HEK293 (cell line): ENCODE results near the gene KIF25.

Experiments used
- BCL11A ChIP-seq: fragments of 450-650 bp; formaldehyde crosslinking; IDR thresholded peaks from 2 replicates; pipeline ENCODE4 v1.5.1; 2016; ENCODE audit warnings: low read depth, missing biosample characterization, missing genetic modification characterization
- CTCF ChIP-seq: fragments of 450-650 bp; formaldehyde crosslinking; IDR thresholded peaks from 2 replicates; pipeline ENCODE4 v1.5.1; 2016; ENCODE audit warnings: missing biosample characterization, missing genetic modification characterization
- ZNF501 ChIP-seq: fragments of 450-650 bp; formaldehyde crosslinking; IDR thresholded peaks from 2 replicates; pipeline ENCODE4 v1.5.1; 2016; ENCODE audit warnings: missing biosample characterization, missing genetic modification characterization

- no peak for TF ChIP-seq ZNF501 (tag by site-specific recombination)
- TF ChIP-seq CTCF = no peak
- TF ChIP-seq BCL11A (tag by site-specific recombination) = no peak
Measured at GRCh38 chr6:168054765-168055560, 57.5 kb downstream of the KIF25 start.
